Neural progenitor cell (in vitro differentiated cells): ENCODE measurements around the gene MARS2.

ENCODE experiments used
- EZH2phosphoT487 ChIP-seq: fragments of 200-600 bp; sonication (generic); IDR thresholded peaks from 2 replicates; pipeline ENCODE4 v1.6.1; 2017; ENCODE audit warnings: antibody characterized with exemption
- TF ChIP-seq, protein P1 (sequence below): fragments of 200-600 bp; sonication (generic); IDR thresholded peaks from 2 replicates; pipeline ENCODE4 v1.5.1; 2017; ENCODE audit warnings: antibody characterized with exemption, mild to moderate bottlenecking

DNA sequence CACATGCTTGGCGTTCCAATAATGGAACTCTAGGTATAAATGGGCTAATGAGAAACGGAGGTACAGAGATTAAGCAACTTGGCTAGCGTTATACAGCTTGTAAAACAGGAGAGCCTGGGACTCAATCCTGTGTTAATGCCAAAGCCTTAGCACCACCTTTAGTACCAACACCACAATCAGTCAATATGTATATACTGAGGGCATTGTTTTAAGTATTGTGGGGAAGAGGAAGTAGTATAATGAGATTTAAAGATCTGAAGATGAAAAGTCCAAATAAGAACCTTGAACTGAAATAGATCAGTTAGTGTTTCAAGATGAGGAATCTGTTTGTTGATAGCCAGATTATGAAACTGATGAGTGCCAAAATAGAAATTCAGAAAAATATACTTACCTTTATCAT is 8.1 kb downstream of the MARS2 start:
- TF ChIP-seq, protein P1, sequence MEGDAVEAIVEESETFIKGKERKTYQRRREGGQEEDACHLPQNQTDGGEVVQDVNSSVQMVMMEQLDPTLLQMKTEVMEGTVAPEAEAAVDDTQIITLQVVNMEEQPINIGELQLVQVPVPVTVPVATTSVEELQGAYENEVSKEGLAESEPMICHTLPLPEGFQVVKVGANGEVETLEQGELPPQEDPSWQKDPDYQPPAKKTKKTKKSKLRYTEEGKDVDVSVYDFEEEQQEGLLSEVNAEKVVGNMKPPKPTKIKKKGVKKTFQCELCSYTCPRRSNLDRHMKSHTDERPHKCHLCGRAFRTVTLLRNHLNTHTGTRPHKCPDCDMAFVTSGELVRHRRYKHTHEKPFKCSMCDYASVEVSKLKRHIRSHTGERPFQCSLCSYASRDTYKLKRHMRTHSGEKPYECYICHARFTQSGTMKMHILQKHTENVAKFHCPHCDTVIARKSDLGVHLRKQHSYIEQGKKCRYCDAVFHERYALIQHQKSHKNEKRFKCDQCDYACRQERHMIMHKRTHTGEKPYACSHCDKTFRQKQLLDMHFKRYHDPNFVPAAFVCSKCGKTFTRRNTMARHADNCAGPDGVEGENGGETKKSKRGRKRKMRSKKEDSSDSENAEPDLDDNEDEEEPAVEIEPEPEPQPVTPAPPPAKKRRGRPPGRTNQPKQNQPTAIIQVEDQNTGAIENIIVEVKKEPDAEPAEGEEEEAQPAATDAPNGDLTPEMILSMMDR: no peak
- no peak for TF ChIP-seq EZH2phosphoT487
